ENCODE data around the gene CORIN.
"Not testable (repeated sequence)": the region's sequence is repeated elsewhere in the genome, so short reads cannot be mapped to it uniquely, and the experiment has no call there.

Gene CORIN

DNA sequence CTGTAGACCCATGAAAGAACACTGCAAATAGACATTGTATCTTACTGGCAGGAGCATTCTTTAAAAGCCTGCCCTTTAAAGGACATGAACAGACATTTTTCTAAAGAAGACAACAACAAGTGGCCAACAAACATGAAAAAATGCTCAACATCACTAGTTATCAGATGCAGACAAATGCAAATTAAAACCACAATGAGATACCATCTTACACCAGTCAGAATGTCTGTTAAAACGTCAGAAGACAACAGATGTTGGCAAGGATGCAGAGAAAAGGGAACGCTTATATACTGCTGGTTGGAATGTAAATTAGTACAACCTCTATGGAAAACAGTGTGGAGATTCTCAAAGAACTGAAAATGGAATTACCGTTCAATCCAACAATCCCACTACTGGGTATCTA lies 275.6 kb downstream of the CORIN start:
- no peak for DNase-seq (ENCODE audit: low read depth, low spot score)

DNA sequence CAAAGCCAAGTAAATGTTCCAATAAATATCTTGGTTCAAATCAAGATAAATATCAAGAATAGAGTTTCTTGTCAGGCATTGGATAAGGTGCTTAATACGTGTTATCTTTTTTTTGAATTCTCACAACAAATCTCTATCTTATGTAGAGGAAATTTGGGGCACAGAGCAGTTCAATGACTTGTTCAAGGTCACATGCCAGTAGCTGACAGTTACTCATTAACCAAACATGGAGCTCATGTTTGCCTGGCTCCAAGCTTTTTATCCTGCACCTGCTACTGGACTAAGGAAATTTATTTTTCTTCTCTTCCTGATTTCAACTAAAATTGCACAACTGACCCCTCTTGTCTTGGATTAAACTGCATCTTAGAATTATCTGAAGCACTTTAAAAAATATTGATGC lies 276.5 kb downstream of the CORIN start:
- no peak for DNase-seq (ENCODE audit: low read depth, low spot score)

DNA sequence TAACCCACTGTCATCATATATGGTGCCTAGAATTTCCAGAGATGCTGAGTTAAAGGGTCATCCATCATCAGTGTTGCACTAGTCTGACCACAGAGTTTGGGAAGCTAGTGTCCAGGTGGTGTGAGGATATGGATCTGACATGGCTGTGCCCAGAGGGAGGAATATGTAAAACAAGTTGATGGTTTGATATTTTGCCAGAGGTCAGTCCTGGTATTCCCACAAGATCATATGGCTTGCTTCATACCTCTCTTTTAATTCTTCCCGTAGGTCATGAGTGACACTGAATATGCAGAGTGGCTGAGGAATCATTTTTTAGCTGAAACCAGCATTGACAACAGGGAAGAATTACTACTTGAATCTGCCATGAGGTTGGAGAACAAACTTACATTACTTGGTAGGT lies 277.2 kb downstream of the CORIN start:
- DNase-seq (ENCODE audit: low read depth, low spot score) = no peak

DNA sequence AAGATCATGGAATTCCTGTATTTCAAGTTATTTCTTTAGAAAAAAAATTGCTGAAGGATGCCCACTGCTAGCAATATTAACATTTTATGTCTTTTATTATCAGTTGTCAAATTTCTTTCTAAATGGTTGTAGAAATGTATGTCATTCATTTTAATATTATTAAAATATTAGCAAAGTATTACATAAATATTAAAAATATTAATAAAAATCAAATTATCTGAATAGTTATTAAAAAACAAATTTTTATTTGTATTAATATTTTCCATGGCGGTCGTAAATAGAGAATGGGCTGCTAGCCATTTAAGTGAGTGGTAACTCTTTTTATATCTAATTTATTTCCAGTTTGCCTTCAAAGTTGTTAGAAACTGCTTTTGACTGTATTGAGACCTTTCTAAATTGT lies 280.6 kb downstream of the CORIN start:
- no peak for DNase-seq (ENCODE audit: low read depth, low spot score)

DNA sequence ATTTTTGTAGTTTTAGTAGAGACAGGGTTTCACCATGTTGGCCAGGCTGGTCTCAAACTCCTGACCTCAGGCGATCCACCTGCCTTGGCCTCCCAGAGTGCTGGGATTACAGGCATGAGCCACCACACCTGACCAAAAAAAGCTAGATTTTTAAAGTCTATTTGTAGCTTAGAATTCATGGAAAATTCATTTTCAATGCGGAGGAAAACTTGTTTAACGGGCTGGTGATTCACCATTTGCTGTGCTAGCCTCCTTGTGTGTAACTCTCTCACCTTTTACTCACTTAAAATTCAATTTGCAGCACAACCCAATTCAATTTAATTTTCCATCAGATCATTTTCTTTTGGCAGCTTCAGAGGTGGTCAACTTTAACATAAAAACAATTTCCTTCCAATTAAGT lies 281.9 kb downstream of the CORIN start:
- not testable (repeated sequence) for DNase-seq (ENCODE audit: low read depth, low spot score)

DNA sequence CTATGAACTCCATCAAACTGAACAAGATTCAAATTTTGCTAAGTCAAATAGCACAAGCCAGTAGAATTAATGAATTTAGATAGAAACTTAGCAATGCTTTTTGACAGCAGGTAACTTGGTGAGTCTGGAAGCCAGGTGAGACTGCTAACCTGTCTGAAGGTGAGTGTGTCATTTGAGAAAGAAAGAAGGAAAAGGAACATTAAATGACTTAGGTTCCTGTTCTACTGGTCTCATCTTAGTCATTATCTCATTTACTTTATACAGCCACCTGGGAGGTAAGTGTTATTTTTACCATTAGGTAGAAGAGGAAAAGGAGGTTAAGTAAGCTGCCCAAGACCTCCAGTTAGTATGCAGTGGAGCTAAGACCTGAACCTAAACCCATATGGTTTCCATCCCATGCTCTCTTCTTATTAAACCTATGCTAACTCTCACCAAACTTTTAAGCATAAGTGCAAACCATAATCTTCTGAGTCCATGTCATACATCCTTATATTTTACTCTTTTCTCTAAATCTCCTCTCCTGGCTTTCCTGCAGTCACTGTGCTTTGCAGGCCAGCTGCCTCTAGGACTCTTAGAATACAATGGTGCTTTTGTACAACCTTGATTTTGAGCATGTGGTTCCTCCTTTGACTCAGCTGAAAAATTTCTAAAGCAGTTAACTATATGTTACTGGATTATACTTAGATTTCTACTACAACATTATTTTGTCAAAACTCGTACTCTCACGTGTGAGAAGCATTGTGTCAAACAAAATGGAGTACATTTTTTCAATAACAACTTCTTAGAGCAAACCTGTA lies 284.3 kb downstream of the CORIN start:
- no peak for DNase-seq (ENCODE audit: low read depth, low spot score)

DNA sequence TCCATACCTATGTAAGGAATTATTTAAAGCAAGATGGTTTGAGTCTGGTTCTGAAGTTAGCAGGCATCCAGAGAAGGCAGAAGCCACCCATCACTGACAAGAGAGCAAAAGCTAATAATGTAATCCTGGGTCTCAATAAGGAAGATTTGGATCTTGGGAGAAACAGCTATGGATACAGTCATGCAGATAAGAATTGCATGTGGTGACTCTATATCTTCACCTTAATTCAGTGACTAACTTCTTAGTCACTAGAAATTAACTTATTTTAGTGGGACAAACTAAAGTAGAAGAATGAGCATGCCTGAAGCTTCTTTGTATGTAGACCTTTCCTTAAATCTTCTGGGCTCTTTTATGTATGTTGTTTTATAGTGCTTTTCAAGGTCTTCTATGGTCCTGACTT lies 286.2 kb downstream of the CORIN start:
- DNase-seq (ENCODE audit: low read depth, low spot score) = no peak

DNA sequence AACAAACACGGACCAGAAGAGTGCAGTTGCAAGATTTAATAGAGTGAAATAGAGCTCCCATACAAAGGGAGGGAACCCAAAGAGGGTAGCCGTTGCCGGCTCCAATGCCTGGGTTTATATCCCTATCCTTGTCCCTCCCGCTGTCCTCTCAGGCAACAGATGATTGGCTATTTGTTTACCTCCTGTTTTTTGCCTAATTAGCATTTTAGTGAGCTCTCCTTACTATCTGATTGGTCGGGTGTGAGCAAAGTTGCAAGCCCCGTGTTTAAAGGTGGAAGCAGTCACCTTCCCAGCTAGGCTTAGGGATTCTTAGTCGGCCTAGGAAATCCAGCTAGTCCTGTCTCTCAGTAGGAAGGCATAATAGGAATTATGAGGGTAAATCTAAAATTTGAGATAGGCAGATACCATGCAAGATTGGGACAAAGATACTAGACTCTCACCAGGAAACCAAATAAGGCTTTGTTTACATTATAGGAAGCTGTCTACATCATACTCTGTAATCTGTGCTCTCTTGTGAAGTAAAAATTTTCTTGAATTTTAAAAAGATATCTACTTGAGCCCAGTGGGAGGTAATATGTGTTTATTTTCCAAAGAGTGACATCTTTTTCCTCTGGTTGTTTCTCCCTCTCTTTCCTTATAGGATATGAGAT lies 286.8 kb downstream of the CORIN start:
- DNase-seq (ENCODE audit: low read depth, low spot score) = no peak

DNA sequence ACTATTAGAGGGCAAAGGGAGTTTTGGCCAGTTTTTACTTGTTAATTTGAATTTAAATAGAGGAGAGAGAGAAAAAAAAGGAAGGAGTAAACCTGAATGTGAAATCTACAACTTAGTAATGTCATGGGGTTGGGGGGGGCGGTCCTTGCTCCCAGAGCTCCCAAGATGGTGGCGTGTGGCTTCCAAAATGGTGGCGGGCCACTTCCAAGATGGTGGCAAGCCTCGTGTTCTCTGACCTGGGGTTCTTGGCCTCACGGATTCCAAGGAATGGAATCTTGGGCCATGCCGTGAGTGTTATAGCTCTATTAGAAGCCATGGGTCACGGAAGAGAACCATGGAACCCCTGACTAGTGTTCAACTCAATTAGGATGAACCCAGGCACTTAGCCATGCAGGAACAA lies 287.5 kb downstream of the CORIN start:
- not testable (repeated sequence) for DNase-seq (ENCODE audit: low read depth, low spot score)
